Measurements from ENCODE around the gene FSD2. TPM values are rescaled to one million over a fixed set of nuclear protein-coding genes. Genes with fewer than 3 reads are reported as not detected.

The FSD2 gene
- total RNA-seq, 1 experiment from 2014 or later, result not detected

Other genes starting within 250 kb of the FSD2 start
- gene CPEB1, start 158.7 kb downstream of the FSD2 start, total RNA-seq (2022), result 0.82 and 1.6 TPM in 2 replicates
- 0.37 and 0.82 TPM in 2 replicates for gene AP3B2, start 96.2 kb downstream of the FSD2 start, total RNA-seq (2022)
- 7.4 and 7.8 TPM in 2 replicates for gene WHAMM, start 3.6 kb upstream of the FSD2 start, total RNA-seq (2022)
- 5.0 and 5.5 TPM in 2 replicates for gene HOMER2, start 146.7 kb upstream of the FSD2 start, total RNA-seq (2022)
- 31.8 and 33.3 TPM in 2 replicates for gene RAMAC, start 180.1 kb upstream of the FSD2 start, total RNA-seq (2022)
- 26.8 and 27.2 TPM in 2 replicates for gene C15orf40, start 205.6 kb upstream of the FSD2 start, total RNA-seq (2022)

Measured in Caco-2 (cell line).